HG03575 (cell line): ENCODE measurements around the gene SF3B5.
A peak's percentile ranks its signal among the peaks of the same experiment; 100 is the strongest.
"Not testable (repeated sequence)": the region's sequence is repeated elsewhere in the genome, so short reads cannot be mapped to it uniquely, and the experiment has no call there.

Experiments
- ATAC-seq: cut with Tn5 transposase; IDR thresholded peaks from one replicate; pipeline ENCODE4 v1.9.1; 2021; ENCODE audit not compliant: unreplicated experiment, insufficient number of reproducible peaks, low FRiP score; ENCODE audit errors: extremely low read depth

The SF3B5 gene

GRCh38 chr6:144066741-144067484 is 28.5 kb downstream of the SF3B5 start:
- ATAC-seq: peak; percentile 53

DNA sequence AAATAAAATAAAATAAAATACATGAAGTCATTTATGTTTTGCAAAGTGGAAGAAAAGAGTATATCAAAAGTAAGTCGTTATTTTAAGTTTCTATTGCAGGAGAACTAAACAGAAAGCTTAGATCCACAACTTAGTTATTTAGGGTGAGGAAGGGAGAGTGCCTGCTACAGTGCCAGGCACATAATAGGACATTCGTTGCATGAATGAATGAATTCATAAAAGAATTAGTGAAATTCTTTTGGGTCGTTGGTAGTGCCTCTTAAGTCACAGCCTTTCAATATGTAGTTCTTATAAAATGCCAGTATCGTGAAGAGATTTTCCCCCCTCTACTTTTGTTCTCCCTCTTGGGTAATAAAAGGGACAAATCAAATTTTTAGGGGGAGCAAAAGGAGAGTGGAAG is 29.1 kb downstream of the SF3B5 start:
- ATAC-seq: no peak

- ATAC-seq: no peak
These were observed 30.1 kb downstream of the SF3B5 start for GRCh38 chr6:144065213-144065660.

DNA sequence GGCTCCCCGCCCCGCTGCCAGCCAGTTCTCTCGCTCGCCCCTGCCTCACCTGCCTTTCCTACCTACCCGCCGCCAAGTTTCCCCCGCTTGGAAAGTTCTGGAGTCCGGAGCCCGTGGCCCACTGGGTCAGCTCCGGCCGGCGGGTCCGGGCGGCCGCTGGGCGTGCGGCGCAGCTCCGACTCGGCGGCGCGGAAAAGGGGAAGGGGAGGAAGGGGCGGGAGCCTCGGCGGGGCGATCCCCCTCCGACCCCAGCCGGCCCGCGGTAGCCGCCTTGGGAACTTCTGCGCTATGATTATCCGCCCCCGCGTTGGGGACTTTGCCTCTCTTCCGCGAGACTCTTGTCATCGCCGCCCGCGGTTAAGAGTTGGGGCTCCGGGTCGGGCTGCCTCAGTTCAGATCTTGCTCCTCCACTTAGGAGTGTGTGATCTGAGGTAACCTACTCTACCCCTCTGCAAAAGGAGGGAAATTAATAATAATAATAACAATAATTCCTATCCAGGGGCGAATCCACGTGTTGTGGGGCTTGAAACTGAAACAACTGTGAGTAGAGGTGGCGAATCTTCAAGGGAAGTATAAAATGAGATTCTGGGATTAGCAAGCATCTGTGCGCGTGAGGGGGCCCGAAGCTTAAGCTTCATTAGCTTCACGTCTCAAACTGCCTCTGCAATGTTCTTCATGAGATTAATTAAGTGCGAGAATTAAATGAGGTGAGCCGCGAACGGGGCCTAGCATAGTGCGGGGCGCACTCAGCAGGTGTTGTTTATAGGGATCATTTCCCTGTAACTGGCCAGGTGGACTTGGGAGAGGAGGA is 30.8 kb downstream of the SF3B5 start:
- ATAC-seq: no peak

- ATAC-seq: peak; percentile 26
These were observed 31.5 kb downstream of the SF3B5 start for GRCh38 chr6:144063744-144064401.

DNA sequence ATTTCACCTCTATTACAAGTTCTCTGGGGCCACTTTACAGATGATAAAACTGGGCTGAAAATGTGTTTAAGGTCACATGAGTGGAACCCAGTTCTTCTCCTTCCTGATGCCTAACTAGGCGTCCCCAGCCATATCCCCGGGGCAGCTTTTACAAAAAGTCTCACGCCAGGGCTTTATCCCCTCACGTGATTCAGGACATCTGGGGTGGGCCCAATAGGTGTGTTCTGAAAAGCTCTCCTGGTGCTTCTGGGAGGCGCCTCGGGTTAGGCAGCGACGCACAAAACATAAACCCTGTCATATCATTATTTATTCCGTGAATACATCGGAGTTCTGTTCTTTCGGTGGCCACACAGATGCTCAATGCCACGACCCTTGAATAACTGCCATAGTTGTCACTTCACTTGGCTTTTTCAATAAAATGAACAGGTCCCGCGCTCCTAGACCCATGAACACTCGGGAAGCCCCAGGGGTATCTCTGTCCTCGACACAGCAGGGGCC is 32.1 kb downstream of the SF3B5 start:
- no peak for ATAC-seq

DNA sequence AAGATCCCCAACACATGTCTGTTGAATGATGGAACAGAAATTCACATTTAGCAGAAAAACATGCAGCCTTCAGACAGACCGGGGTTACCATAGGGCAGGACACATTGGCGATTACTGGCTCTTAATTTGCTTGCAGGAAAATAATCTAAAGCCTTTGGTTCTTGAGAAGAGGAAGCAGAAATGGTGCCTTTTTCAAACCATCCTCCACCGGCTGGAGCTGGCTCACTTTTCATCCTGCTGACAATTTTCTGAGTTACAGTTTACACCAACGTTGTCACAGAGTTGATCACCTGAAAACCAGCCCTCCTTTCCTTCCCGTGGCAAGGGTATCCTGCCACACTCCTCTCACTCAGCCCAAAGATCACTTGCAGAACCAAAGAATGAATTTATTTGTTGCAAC is 32.6 kb downstream of the SF3B5 start:
- no peak for ATAC-seq

GRCh38 chr6:144059139-144059538 is 36.2 kb downstream of the SF3B5 start:
- ATAC-seq: no peak

DNA sequence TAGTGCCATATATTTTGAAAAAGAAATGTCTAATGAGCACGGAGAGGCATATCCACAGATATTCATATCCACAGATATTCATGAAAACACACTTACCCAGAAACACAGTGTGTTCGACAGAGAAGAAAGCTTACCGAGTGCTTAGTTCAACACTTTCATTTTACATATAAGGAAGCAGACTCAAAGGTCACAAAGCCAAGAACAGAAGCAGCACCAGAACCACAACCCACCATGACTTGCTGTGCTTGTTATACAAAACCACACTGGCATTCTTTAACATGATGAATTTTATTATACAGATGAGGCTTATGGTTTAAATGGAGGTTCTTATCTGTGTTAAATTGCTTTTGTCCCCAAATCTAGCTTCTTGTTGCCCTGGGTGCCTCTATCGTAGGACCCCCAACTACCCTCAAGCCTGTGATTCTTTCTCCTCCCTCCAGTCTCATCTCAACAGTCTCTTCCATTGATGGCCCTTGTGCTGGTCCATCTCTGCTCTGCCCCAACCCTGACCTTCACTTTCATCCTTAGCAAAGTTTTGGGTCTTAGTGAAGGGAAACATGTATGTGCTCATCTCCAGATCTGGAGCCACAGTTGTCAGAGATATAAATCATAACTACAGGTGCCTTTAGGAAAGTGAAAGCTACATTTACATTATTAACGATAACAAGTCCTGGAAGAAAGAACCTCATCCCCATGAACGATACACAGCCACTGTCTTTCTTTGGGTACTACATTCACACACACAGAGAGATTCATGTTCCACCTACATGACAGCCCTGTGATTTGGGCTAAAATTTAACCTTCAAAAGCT is 40.0 kb downstream of the SF3B5 start:
- peak; percentile 71 for ATAC-seq

DNA sequence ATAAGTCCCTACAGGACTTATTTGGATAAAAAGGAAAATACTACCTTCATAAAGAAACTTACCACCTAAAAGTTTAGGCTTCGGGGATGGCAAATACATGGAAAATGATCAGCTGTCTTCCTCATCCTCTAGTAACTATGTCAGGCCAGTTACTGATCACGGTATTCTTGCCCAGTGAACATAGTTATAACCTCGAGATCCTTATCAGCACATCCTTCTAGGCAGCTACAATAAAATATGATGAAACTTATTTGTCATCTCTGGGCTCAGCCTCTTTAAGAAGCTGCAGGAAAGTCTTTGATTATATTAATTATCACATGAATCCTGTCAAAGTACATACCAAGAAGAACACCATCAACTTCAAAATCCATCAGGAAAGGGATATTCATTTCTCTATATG is 41.8 kb downstream of the SF3B5 start:
- no peak for ATAC-seq

- ATAC-seq: no peak
These were observed 42.9 kb downstream of the SF3B5 start for GRCh38 chr6:144052488-144052887.

DNA sequence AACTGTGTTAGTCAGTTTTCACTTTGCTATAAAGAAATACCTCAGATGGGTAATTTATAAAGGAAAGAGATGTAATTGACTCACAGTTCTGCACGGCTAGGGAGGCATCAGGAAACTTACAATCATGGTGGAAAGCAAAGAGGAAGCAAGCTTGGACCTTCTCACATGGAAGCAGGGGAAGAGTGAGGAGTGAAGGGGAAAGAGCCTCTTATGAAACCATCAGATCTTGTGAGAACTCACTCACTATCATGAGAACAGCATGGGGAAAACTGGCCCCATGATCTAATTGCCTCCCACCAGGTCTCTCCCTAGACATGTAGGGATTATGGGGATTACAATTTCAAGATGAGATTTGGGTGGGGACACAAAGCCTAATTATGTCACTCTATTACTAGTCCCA is 46.0 kb downstream of the SF3B5 start:
- ATAC-seq: no peak

DNA sequence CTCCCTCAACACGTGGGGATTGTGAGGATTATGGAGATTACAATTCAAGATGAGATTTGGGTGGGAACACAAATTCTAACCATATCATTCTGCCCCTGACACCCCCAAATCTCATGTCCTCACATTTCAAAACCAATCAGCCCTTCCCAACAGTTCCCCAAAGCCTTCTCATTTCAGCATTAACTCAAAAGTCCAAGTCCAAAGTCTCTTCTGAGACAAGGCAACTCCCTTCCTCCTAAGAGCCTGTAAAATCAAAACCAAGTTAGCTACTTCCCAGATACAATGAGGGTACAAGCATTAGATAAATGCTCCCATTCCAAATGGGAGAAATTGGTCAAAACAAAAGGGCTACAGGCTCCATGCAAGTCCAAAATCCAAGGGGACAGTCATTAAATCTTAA is 47.7 kb downstream of the SF3B5 start:
- no peak for ATAC-seq

DNA sequence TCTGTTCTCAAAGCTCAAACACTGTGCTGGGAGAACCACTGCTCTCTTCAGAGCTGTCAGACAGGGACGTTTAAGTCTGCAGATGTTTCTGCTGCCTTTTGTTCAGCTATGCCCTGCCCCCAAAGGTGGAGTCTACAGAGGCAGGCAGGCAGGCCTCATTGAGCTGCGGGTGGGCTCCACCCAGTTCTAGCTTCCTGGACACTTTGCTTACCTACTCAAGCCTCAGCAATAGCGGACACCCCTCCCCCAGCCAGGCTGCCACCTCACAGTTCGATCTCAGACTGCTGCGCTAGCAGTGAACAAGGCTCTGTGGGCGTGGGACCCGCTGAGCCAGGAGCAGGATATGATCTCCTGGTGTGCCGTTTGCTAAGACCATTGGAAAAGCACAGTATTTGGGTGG is 48.7 kb downstream of the SF3B5 start:
- ATAC-seq: not testable (repeated sequence)

GRCh38 chr6:144044989-144045388 is 50.4 kb downstream of the SF3B5 start:
- ATAC-seq: not testable (repeated sequence)
